Measurements from ENCODE around the gene FAM170B.

DNA sequence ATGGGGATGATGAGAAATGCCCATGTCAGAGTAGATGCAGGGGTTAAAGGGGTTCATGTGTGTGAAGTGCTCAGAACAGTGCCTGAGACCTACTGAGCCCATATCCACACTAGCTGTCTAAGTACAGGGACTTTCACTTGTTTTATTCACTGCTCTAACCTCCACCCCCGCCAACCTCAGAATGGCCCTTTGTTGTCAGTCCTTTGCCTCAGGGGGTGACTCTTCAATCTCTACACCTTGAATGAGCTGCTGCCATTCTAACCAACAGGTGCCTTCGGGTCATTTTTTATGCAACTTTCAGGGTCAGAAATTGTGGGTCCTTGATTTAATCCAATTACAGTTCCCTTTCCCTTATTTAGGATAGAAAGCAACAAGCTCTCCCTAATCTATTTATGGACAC is 44.7 kb downstream of the FAM170B start:
- TF ChIP-seq, protein P1, sequence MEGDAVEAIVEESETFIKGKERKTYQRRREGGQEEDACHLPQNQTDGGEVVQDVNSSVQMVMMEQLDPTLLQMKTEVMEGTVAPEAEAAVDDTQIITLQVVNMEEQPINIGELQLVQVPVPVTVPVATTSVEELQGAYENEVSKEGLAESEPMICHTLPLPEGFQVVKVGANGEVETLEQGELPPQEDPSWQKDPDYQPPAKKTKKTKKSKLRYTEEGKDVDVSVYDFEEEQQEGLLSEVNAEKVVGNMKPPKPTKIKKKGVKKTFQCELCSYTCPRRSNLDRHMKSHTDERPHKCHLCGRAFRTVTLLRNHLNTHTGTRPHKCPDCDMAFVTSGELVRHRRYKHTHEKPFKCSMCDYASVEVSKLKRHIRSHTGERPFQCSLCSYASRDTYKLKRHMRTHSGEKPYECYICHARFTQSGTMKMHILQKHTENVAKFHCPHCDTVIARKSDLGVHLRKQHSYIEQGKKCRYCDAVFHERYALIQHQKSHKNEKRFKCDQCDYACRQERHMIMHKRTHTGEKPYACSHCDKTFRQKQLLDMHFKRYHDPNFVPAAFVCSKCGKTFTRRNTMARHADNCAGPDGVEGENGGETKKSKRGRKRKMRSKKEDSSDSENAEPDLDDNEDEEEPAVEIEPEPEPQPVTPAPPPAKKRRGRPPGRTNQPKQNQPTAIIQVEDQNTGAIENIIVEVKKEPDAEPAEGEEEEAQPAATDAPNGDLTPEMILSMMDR (IDR thresholded peaks at IDR 0.05; ENCODE audit: low read depth, low read length) = no peak
- TF ChIP-seq EZH2phosphoT487 (IDR thresholded peaks at IDR 0.05; ENCODE audit: low read depth) = no peak
